ENCODE measurements around the gene PDK3. TPM values are rescaled to one million over a fixed set of nuclear protein-coding genes. Genes with fewer than 3 reads are reported as not detected.
A peak's percentile ranks its signal among the peaks of the same experiment; 100 is the strongest.

Gene PDK3
- total and polyA plus RNA-seq, 2 donors, result 7.6 to 12.5 TPM

DNA sequence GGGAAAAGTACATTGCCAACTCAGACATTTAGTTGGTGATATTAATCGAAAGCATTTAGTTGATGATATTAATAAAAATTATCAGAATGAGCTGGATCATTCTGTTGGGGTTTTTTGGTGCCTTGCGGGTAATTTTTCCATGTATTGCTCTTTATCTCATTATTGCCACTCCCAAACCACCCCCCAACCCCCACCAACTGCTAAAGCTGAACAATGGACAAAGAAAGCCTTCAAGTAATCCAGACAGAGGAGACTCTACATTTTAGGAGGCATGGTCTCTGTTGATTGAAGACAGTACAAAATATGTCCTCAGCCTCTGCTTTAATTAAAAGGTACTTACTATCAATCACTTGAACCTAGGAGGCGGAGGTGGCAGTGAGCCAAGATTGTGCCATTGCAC lies 22.5 kb downstream of the PDK3 start:
- WGBS, result 100% methylated on average over 3 of the region's 3 CpGs
- Histone ChIP-seq H3K27me3 (ENCODE audit: control insufficient read depth in 2 of 2, insufficient read depth in 1 of 2, low read length in 1 of 2) (no peaks in the 10 kb centered on the region), H3K27ac (ENCODE audit: low read depth in 1 of 2, low read length in 1 of 2) (no peak overlapping the region), H3K4me3 (ENCODE audit: low read length in 2 of 2) (no peak overlapping the region), H3K36me3 (ENCODE audit: control insufficient read depth in 2 of 2, insufficient read depth in 2 of 2, low read length in 1 of 2) (no peaks in the 10 kb centered on the region), H3K4me1 (ENCODE audit: control insufficient read depth in 2 of 2, insufficient read depth in 2 of 2, low read length in 2 of 2) (no peaks in the 10 kb centered on the region), H3K9me3 (ENCODE audit: control insufficient read depth in 2 of 2, insufficient read depth in 1 of 2, low read length in 1 of 2) (no peaks in the 10 kb centered on the region)
- no peak for DNase-seq (ENCODE audit: low read depth in 6 of 9, low spot score in 9 of 9)

DNA sequence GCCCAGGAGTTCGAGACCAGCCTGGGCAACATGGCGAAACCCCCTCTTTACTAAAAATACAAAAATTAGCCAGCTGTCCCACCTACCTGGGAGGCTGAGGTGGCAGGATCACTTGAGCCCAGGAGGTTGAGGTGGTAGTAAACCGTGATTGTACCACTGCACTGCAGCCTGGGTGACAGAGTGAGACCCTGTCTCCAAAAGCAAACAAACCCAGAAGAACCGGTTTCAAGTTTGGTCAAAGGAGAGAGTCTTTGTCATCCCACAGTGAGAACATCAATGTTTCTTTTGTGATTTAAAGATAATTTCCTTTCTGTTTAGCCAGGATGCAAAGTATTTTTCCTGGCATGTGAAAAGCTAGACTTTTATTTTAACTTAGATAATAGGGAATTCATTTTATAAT lies 26.7 kb downstream of the PDK3 start:
- no peak for DNase-seq (ENCODE audit: low read depth in 6 of 9, low spot score in 9 of 9)

DNA sequence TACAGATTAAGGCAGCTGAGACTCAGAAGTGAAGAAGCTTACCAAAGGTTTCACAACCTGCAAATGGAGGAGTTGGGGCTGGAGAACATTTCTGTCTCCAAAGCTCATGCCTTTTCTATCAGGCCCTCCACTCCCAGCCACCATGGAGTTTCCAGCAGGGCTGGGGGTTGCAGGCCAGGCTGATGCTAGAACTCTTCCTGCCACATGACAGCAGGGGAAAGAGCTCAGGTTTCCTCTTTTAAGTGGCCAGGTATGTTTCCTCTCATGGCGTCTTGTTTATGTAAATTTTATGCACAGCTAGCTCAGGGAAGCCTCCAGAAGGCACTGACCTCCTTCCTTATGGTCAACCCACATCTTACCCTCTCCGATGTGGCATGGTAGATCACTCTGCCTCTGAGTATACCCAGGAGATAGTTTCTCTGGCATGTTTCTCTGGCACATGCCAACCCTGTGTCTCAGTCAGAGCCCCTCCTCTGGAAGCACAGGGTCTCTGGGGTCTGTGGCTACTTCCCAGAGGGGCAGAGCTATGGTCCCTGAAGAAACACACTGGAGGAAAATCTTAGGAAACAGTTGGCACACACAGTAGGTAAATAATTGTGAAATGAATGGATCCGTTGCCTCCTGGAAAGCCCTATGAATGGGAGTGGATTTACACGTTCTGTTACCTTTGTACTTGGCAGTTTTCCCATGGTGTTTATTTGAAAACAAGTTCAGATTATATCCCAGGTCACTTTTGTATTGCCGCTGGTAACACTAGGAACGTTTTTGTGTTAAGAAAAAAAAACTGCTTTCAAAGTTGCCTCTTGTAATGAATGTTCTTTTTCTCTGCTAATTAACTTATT lies 28.9 kb downstream of the PDK3 start:
- peak overlapping the region; percentile 40 to 42 for H3K27ac ChIP-seq (ENCODE audit: low read depth in 1 of 2, low read length in 1 of 2)
- H3K36me3 ChIP-seq (ENCODE audit: control insufficient read depth in 2 of 2, insufficient read depth in 2 of 2, low read length in 1 of 2), result no peaks in the 10 kb centered on the region
- peaks cover 6 to 12% of the 10 kb centered on the region in 2 donors for H3K4me1 ChIP-seq (ENCODE audit: control insufficient read depth in 2 of 2, insufficient read depth in 2 of 2, low read length in 2 of 2)
- no peaks in the 10 kb centered on the region for H3K27me3 ChIP-seq (ENCODE audit: control insufficient read depth in 2 of 2, insufficient read depth in 1 of 2, low read length in 1 of 2)
- H3K9me3 ChIP-seq (ENCODE audit: control insufficient read depth in 2 of 2, insufficient read depth in 1 of 2, low read length in 1 of 2), result no peaks in the 10 kb centered on the region
- peak in 2 of 9 donors; percentile 18 to 41 for DNase-seq (ENCODE audit: low read depth in 6 of 9, low spot score in 9 of 9)
- WGBS, result 57% methylated on average over 6 of the region's 6 CpGs
- H3K4me3 ChIP-seq (ENCODE audit: low read length in 2 of 2), result no peak overlapping the region

More for the DNA sequence above, 26.7 kb downstream of the PDK3 start:
- Histone ChIP-seq H3K4me3 (ENCODE audit: low read length in 2 of 2) (no peak overlapping the region), H3K4me1 (ENCODE audit: control insufficient read depth in 2 of 2, insufficient read depth in 2 of 2, low read length in 2 of 2) (peaks cover 6 to 10% of the 10 kb centered on the region in 2 donors), H3K27me3 (ENCODE audit: control insufficient read depth in 2 of 2, insufficient read depth in 1 of 2, low read length in 1 of 2) (no peaks in the 10 kb centered on the region), H3K36me3 (ENCODE audit: control insufficient read depth in 2 of 2, insufficient read depth in 2 of 2, low read length in 1 of 2) (no peaks in the 10 kb centered on the region), H3K9me3 (ENCODE audit: control insufficient read depth in 2 of 2, insufficient read depth in 1 of 2, low read length in 1 of 2) (no peaks in the 10 kb centered on the region), H3K27ac (ENCODE audit: low read depth in 1 of 2, low read length in 1 of 2) (no peak overlapping the region)
- 95% methylated on average over 4 of the region's 4 CpGs for WGBS

DNA sequence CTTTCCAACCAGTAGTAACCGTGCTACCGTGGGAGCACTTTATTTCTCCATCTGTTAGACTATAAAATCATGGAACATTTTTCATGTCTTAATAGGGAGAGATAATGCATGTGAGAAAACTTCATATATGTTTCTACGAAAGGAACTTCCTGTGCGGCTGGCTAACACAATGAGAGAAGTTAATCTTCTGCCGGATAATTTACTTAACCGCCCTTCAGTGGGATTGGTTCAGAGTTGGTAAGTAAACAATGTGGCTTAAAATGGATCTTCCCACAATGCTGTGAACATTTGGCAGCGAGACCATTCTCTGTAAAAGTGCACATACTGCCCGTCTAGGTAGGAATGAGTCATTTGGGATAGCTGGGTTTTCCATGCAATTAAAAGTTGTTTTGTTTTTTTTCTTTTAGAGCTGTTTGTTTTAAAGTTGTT lies 29.6 kb downstream of the PDK3 start:
- H3K27ac ChIP-seq (ENCODE audit: low read depth in 1 of 2, low read length in 1 of 2), result peak overlapping the region in 1 of 2 donors; percentile 40
- WGBS, result 16% methylated on average over 8 of the region's 8 CpGs
- no peaks in the 10 kb centered on the region for H3K27me3 ChIP-seq (ENCODE audit: control insufficient read depth in 2 of 2, insufficient read depth in 1 of 2, low read length in 1 of 2)
- peaks cover 6 to 12% of the 10 kb centered on the region in 2 donors for H3K4me1 ChIP-seq (ENCODE audit: control insufficient read depth in 2 of 2, insufficient read depth in 2 of 2, low read length in 2 of 2)
- no peaks in the 10 kb centered on the region for H3K36me3 ChIP-seq (ENCODE audit: control insufficient read depth in 2 of 2, insufficient read depth in 2 of 2, low read length in 1 of 2)
- no peaks in the 10 kb centered on the region for H3K9me3 ChIP-seq (ENCODE audit: control insufficient read depth in 2 of 2, insufficient read depth in 1 of 2, low read length in 1 of 2)
- peak in 1 of 9 donors; percentile 50 for DNase-seq (ENCODE audit: low read depth in 6 of 9, low spot score in 9 of 9)
- no peak overlapping the region for H3K4me3 ChIP-seq (ENCODE audit: low read length in 2 of 2)

DNA sequence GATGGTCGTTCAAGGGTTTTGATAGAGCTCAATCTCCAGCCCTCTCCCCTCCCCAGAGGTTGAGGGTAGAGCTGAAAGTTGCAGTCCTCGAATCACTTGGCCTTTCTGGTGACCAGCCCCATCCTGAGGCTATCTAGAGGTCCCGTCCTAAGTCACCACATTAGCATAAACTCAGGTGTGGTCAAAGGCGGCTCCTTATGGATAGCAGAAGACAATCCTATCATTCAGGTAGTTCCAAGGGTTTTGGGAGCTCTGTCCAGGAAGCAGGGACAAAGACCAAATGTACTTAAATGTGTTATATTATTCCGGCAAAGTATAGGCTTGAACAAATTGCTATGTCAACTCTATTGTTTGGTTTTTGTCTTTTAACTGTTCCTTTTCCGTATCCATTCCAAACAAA lies 30.6 kb downstream of the PDK3 start:
- H3K4me1 ChIP-seq (ENCODE audit: control insufficient read depth in 2 of 2, insufficient read depth in 2 of 2, low read length in 2 of 2), result peaks cover 6 to 12% of the 10 kb centered on the region in 2 donors
- over 99% methylated on average over 6 of the region's 6 CpGs for WGBS
- H3K9me3 ChIP-seq (ENCODE audit: control insufficient read depth in 2 of 2, insufficient read depth in 1 of 2, low read length in 1 of 2), result no peaks in the 10 kb centered on the region
- no peak overlapping the region for H3K27ac ChIP-seq (ENCODE audit: low read depth in 1 of 2, low read length in 1 of 2)
- no peak for DNase-seq (ENCODE audit: low read depth in 6 of 9, low spot score in 9 of 9)
- H3K36me3 ChIP-seq (ENCODE audit: control insufficient read depth in 2 of 2, insufficient read depth in 2 of 2, low read length in 1 of 2), result peaks cover 0 to 4% of the 10 kb centered on the region in 2 donors
- no peak overlapping the region for H3K4me3 ChIP-seq (ENCODE audit: low read length in 2 of 2)
- no peaks in the 10 kb centered on the region for H3K27me3 ChIP-seq (ENCODE audit: control insufficient read depth in 2 of 2, insufficient read depth in 1 of 2, low read length in 1 of 2)

DNA sequence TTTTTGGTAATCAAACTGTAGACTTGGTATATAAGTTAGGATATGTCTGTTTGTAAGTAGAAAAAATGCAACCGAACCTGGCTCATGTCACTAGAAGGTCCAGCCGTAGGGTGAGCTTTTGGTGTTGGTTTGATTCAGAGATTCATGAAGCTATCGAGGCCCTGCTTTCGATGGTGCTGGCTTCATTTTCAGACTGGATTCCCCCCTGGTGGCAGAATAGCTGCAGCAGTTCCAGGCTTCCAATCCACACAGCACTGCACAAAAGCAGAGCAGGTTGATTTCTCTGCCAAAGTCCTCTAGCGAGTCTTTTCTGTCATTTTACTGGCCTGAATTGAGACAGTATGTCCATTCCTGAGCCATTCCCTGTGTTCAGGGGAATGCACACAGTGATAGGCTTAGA lies 33.1 kb downstream of the PDK3 start:
- H3K4me1 ChIP-seq (ENCODE audit: control insufficient read depth in 2 of 2, insufficient read depth in 2 of 2, low read length in 2 of 2), result peaks cover 6 to 12% of the 10 kb centered on the region in 2 donors
- DNase-seq (ENCODE audit: low read depth in 6 of 9, low spot score in 9 of 9), result peak in 2 of 9 donors; percentile 18 to 35
- WGBS, result 94% methylated on average over 5 of the region's 5 CpGs
- no peaks in the 10 kb centered on the region for H3K27me3 ChIP-seq (ENCODE audit: control insufficient read depth in 2 of 2, insufficient read depth in 1 of 2, low read length in 1 of 2)
- H3K27ac ChIP-seq (ENCODE audit: low read depth in 1 of 2, low read length in 1 of 2), result no peak overlapping the region
- no peaks in the 10 kb centered on the region for H3K9me3 ChIP-seq (ENCODE audit: control insufficient read depth in 2 of 2, insufficient read depth in 1 of 2, low read length in 1 of 2)
- peaks cover 0 to 4% of the 10 kb centered on the region in 2 donors for H3K36me3 ChIP-seq (ENCODE audit: control insufficient read depth in 2 of 2, insufficient read depth in 2 of 2, low read length in 1 of 2)
- no peak overlapping the region for H3K4me3 ChIP-seq (ENCODE audit: low read length in 2 of 2)

DNA sequence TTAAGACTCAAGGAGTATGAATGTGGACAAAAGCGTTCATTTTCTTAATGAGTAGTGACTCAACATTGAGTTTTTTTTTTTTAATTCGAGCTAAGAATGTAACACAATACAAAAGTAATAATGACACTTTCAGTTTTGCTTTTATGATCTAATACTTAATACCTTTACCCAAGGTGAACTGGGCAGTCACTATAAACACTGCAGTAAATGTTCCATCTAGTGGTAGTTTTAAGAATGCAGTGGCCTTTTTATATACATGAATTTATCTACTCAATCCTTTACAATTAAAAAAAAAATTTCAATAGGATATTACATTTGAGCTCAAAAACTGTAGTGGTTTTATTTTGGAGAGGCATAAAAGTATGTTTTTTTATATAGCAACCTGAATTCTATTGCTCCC lies 33.9 kb downstream of the PDK3 start:
- Histone ChIP-seq H3K27me3 (ENCODE audit: control insufficient read depth in 2 of 2, insufficient read depth in 1 of 2, low read length in 1 of 2) (no peaks in the 10 kb centered on the region), H3K4me3 (ENCODE audit: low read length in 2 of 2) (no peak overlapping the region), H3K9me3 (ENCODE audit: control insufficient read depth in 2 of 2, insufficient read depth in 1 of 2, low read length in 1 of 2) (no peaks in the 10 kb centered on the region), H3K36me3 (ENCODE audit: control insufficient read depth in 2 of 2, insufficient read depth in 2 of 2, low read length in 1 of 2) (peaks cover 0 to 4% of the 10 kb centered on the region in 2 donors), H3K27ac (ENCODE audit: low read depth in 1 of 2, low read length in 1 of 2) (no peak overlapping the region), H3K4me1 (ENCODE audit: control insufficient read depth in 2 of 2, insufficient read depth in 2 of 2, low read length in 2 of 2) (peaks cover under 1 to 5% of the 10 kb centered on the region in 2 donors)
- WGBS, result 59% methylated on average over 2 of the region's 2 CpGs
- DNase-seq (ENCODE audit: low read depth in 6 of 9, low spot score in 9 of 9), result peak in 1 of 9 donors; percentile 42

DNA sequence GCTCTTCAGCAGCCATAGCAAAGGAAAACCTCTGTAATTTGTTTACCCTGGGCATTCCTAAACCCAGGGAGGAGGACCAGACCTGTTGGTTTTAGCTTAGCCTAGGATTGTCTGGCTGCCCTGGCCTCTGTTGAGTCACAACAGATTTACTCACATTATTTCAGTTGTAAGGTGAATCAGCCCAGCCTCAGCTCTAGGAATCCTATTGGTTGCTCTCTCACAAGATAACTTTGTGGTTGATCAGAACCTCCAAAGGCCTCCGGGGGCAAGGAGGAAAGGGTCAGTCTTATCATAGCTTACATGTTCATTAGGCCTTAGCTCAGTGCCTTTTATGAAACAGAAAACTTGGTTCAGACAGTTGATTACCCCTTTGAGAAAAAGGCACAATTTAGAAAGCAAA lies 41.0 kb downstream of the PDK3 start:
- WGBS, result 91% methylated on average over 1 of the region's 1 CpG
- Histone ChIP-seq H3K27me3 (ENCODE audit: control insufficient read depth in 2 of 2, insufficient read depth in 1 of 2, low read length in 1 of 2) (no peaks in the 10 kb centered on the region), H3K36me3 (ENCODE audit: control insufficient read depth in 2 of 2, insufficient read depth in 2 of 2, low read length in 1 of 2) (peaks cover 4 to 6% of the 10 kb centered on the region in 2 donors), H3K4me3 (ENCODE audit: low read length in 2 of 2) (no peak overlapping the region), H3K4me1 (ENCODE audit: control insufficient read depth in 2 of 2, insufficient read depth in 2 of 2, low read length in 2 of 2) (no peaks in the 10 kb centered on the region), H3K27ac (ENCODE audit: low read depth in 1 of 2, low read length in 1 of 2) (no peak overlapping the region), H3K9me3 (ENCODE audit: control insufficient read depth in 2 of 2, insufficient read depth in 1 of 2, low read length in 1 of 2) (no peaks in the 10 kb centered on the region)
- DNase-seq (ENCODE audit: low read depth in 6 of 9, low spot score in 9 of 9), result no peak

DNA sequence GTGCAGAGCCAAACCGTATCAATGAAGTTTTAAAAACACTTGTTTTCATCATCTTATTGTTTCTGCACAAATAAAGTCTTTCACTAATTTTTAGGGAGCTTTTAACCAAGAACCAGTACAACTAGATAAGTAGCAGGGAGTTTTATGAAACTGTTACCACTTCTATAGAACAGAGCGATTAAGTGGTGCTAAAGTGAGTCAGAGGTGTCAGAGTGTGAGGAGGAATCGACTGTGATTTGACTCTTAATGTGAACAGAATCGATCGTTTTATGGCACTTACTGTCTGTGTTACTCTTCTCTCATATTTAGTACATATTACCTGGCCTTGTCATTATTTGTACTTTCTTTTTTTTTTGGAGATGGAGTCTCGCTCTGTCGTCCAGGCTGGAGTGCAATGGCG lies 43.3 kb downstream of the PDK3 start:
- DNase-seq (ENCODE audit: low read depth in 6 of 9, low spot score in 9 of 9), result no peak
- H3K4me3 ChIP-seq (ENCODE audit: low read length in 2 of 2), result no peak overlapping the region
- no peaks in the 10 kb centered on the region for H3K9me3 ChIP-seq (ENCODE audit: control insufficient read depth in 2 of 2, insufficient read depth in 1 of 2, low read length in 1 of 2)
- peaks cover 4 to 6% of the 10 kb centered on the region in 2 donors for H3K36me3 ChIP-seq (ENCODE audit: control insufficient read depth in 2 of 2, insufficient read depth in 2 of 2, low read length in 1 of 2)
- H3K27me3 ChIP-seq (ENCODE audit: control insufficient read depth in 2 of 2, insufficient read depth in 1 of 2, low read length in 1 of 2), result no peaks in the 10 kb centered on the region
- H3K4me1 ChIP-seq (ENCODE audit: control insufficient read depth in 2 of 2, insufficient read depth in 2 of 2, low read length in 2 of 2), result no peaks in the 10 kb centered on the region
- H3K27ac ChIP-seq (ENCODE audit: low read depth in 1 of 2, low read length in 1 of 2), result no peak overlapping the region
- 98% methylated on average over 8 of the region's 8 CpGs for WGBS

All from thymus (tissue), 11 donors.